ENCODE results near the gene HTT. TPM values are rescaled to one million over a fixed set of nuclear protein-coding genes. Genes with fewer than 3 reads are reported as not detected.

Gene HTT
- total RNA-seq, 2 experiments from 2014 or later: 56.9 to 62.6 TPM

- H3K27ac Mint-ChIP-seq: no peak overlapping the region
- no peaks in the 10 kb centered on the region for H3K27me3 Mint-ChIP-seq
- no peak for TF ChIP-seq CTCF (IDR thresholded peaks at IDR 0.05)
- H3K9me3 Mint-ChIP-seq: no peaks in the 10 kb centered on the region
- H3K4me3 Mint-ChIP-seq: no peak overlapping the region
- Histone ChIP-seq H3K9me3 (ENCODE audit: control insufficient read depth in 1 of 2, insufficient read depth in 1 of 2, low read length in 2 of 2) (no peaks in the 10 kb centered on the region), H3K27me3 (ENCODE audit: control insufficient read depth in 1 of 2, insufficient read depth in 2 of 2, low read length in 2 of 2) (no peaks in the 10 kb centered on the region), H3K4me1 (ENCODE audit: insufficient read depth, low read length) (no peaks in the 10 kb centered on the region), H3K4me3 (ENCODE audit: low read length) (no peak overlapping the region), H3K36me3 (ENCODE audit: insufficient read depth, low read length) (peaks cover 81% of the 10 kb centered on the region), H3K27ac (ENCODE audit: low read depth in 1 of 2, low read length in 2 of 2) (no peak overlapping the region)
- CTCF ChIA-PET: no interaction called here
- H3K36me3 Mint-ChIP-seq (ENCODE audit: low read depth): peaks cover 86% of the 10 kb centered on the region
- POLR2A ChIA-PET: no interaction called here
- ATAC-seq (ENCODE audit: poor library complexity) (no peak), DNase-seq (peak in 2 of 14 experiments; percentile 24 to 36)
- H3K4me1 Mint-ChIP-seq (ENCODE audit: low read depth): no peaks in the 10 kb centered on the region
- intact Hi-C loops (cut with DNase I, micrococcal nuclease): no loop called here
Measured at GRCh38 chr4:3226467-3226866, 152.0 kb downstream of the HTT start.

GRCh38 chr4:3226944-3227343 lies 152.5 kb downstream of the HTT start:
- Mint-ChIP-seq H3K4me3 (no peak overlapping the region), H3K36me3 (ENCODE audit: low read depth) (peaks cover 86% of the 10 kb centered on the region), H3K27me3 (no peaks in the 10 kb centered on the region), H3K27ac (no peak overlapping the region), H3K9me3 (no peaks in the 10 kb centered on the region), H3K4me1 (ENCODE audit: low read depth) (no peaks in the 10 kb centered on the region)
- Histone ChIP-seq H3K9me3 (ENCODE audit: control insufficient read depth in 1 of 2, insufficient read depth in 1 of 2, low read length in 2 of 2) (no peaks in the 10 kb centered on the region), H3K27me3 (ENCODE audit: control insufficient read depth in 1 of 2, insufficient read depth in 2 of 2, low read length in 2 of 2) (no peaks in the 10 kb centered on the region), H3K27ac (ENCODE audit: low read depth in 1 of 2, low read length in 2 of 2) (no peak overlapping the region), H3K4me1 (ENCODE audit: insufficient read depth, low read length) (no peaks in the 10 kb centered on the region), H3K4me3 (ENCODE audit: low read length) (no peak overlapping the region), H3K36me3 (ENCODE audit: insufficient read depth, low read length) (peaks cover 81% of the 10 kb centered on the region)
- TF ChIP-seq CTCF (IDR thresholded peaks at IDR 0.05): no peak
- ATAC-seq (ENCODE audit: poor library complexity) (no peak), DNase-seq (no peak)
- ChIA-PET CTCF (no interaction called here), POLR2A (no interaction called here)
- intact Hi-C loops (cut with DNase I, micrococcal nuclease): no loop called here

- Histone ChIP-seq H3K27ac (ENCODE audit: low read depth in 1 of 2, low read length in 2 of 2) (no peak overlapping the region), H3K4me3 (ENCODE audit: low read length) (no peak overlapping the region), H3K9me3 (ENCODE audit: control insufficient read depth in 1 of 2, insufficient read depth in 1 of 2, low read length in 2 of 2) (no peaks in the 10 kb centered on the region), H3K27me3 (ENCODE audit: control insufficient read depth in 1 of 2, insufficient read depth in 2 of 2, low read length in 2 of 2) (no peaks in the 10 kb centered on the region), H3K36me3 (ENCODE audit: insufficient read depth, low read length) (peaks cover 81% of the 10 kb centered on the region), H3K4me1 (ENCODE audit: insufficient read depth, low read length) (no peaks in the 10 kb centered on the region)
- POLR2A ChIA-PET: no interaction called here
- Mint-ChIP-seq H3K4me3 (no peak overlapping the region), H3K9me3 (no peaks in the 10 kb centered on the region), H3K36me3 (ENCODE audit: low read depth) (peaks cover 83% of the 10 kb centered on the region), H3K4me1 (ENCODE audit: low read depth) (no peaks in the 10 kb centered on the region), H3K27ac (no peak overlapping the region), H3K27me3 (no peaks in the 10 kb centered on the region)
- TF ChIP-seq CTCF (IDR thresholded peaks at IDR 0.05): no peak
- DNase-seq: no peak
- ATAC-seq (ENCODE audit: poor library complexity): no peak
- CTCF ChIA-PET: interaction anchor here (0.6 kb wide), 1 partner anchor 148 kb away, joined by 3 read pairs; no protein-coding TSS in a partner anchor
- intact Hi-C loops (cut with DNase I, micrococcal nuclease): no loop called here
Measured at GRCh38 chr4:3227878-3228675, 153.6 kb downstream of the HTT start.
